OCI-LY1 (cell line): Measurements from ENCODE around the gene FGF23.

Experiments used
- H2AFZ ChIP-seq: fragments of 200-600 bp; sonication (generic), shearing (Covaris generic); 2 replicates; pipeline ENCODE4 v1.6.0; 2014; ENCODE audit warnings: antibody characterized with exemption, mild to moderate bottlenecking, low read length
- H3F3A ChIP-seq: fragments of 200-600 bp; sonication (generic), shearing (Covaris generic); 2 replicates; pipeline ENCODE4 v1.6.0; 2014; ENCODE audit warnings: mild to moderate bottlenecking, antibody characterized with exemption, low read length, moderate library complexity; ENCODE audit not compliant: insufficient read depth
- H3K27ac ChIP-seq: fragments of 200-600 bp; sonication (generic); 2 replicates; pipeline ENCODE4 v1.5.1; 2014; ENCODE audit warnings: low read length, mixed run types, mild to moderate bottlenecking, low read depth; ENCODE audit not compliant: poor library complexity, severe bottlenecking
- H3K27me3 ChIP-seq: fragments of 200-600 bp; sonication (generic); 2 replicates; pipeline ENCODE4 v1.6.0; 2014; ENCODE audit warnings: antibody characterized with exemption, mild to moderate bottlenecking, low read length, moderate library complexity; ENCODE audit not compliant: insufficient read depth
- H3K36me3 ChIP-seq: fragments of 200-600 bp; sonication (generic); 2 replicates; pipeline ENCODE4 v1.6.1; 2014; ENCODE audit warnings: mild to moderate bottlenecking, antibody characterized with exemption, low read length, moderate library complexity, mixed read lengths; ENCODE audit not compliant: insufficient read depth
- H3K4me1 ChIP-seq: fragments of 200-600 bp; sonication (generic); 2 replicates; pipeline ENCODE4 v1.5.1; 2014; ENCODE audit warnings: mild to moderate bottlenecking, low read length, moderate library complexity; ENCODE audit not compliant: insufficient read depth, severe bottlenecking
- H3K4me2 ChIP-seq: fragments of 200-600 bp; sonication (generic), shearing (Covaris generic); 2 replicates; pipeline ENCODE4 v1.6.1; 2014; ENCODE audit warnings: low read length
- H3K4me3 ChIP-seq: fragments of 200-600 bp; sonication (generic); 2 replicates; pipeline ENCODE4 v1.5.1; 2014; ENCODE audit warnings: low read length, low read depth, mild to moderate bottlenecking, mixed read lengths; ENCODE audit not compliant: poor library complexity, severe bottlenecking
- H3K79me2 ChIP-seq: fragments of 200-600 bp; shearing (Covaris generic); 2 replicates; pipeline ENCODE4 v1.6.1; 2016; ENCODE audit warnings: mixed run types, low read length, mixed read lengths; ENCODE audit not compliant: insufficient read depth
- H3K9ac ChIP-seq: fragments of 200-600 bp; sonication (generic), shearing (Covaris generic); 2 replicates; pipeline ENCODE4 v1.6.1; 2014; ENCODE audit warnings: mild to moderate bottlenecking, low read length, mixed read lengths
- H3K9me2 ChIP-seq: fragments of 200-600 bp; sonication (generic), shearing (Covaris generic); 2 replicates; pipeline ENCODE4 v1.6.1; 2014; ENCODE audit warnings: low read depth, mild to moderate bottlenecking, low read length, mixed read lengths
- H3K9me3 ChIP-seq: fragments of 200-600 bp; shearing (Covaris generic); 2 replicates; pipeline ENCODE4 v1.6.1; 2014; ENCODE audit warnings: low read length, mixed read lengths
- H4K20me1 ChIP-seq: fragments of 200-600 bp; sonication (generic), shearing (Covaris generic); 2 replicates; pipeline ENCODE4 v1.6.0; 2016; ENCODE audit warnings: mild to moderate bottlenecking, low read length; ENCODE audit not compliant: insufficient read depth
- EZH2 ChIP-seq: fragments of 200-600 bp; sonication (generic), shearing (Covaris generic); IDR thresholded peaks from 2 replicates; pipeline ENCODE4 v1.8.0; 2017; ENCODE audit warnings: borderline replicate concordance, mixed run types, mild to moderate bottlenecking, antibody characterized with exemption, low read length, moderate library complexity, mixed read lengths
- TF ChIP-seq, protein P1 (sequence below): fragments of 200-600 bp; sonication (generic), shearing (Covaris generic); IDR thresholded peaks from 2 replicates; pipeline ENCODE4 v1.5.1; 2017; ENCODE audit warnings: mild to moderate bottlenecking, antibody characterized with exemption, low read length, moderate library complexity, mixed read lengths

FGF23 gene

DNA sequence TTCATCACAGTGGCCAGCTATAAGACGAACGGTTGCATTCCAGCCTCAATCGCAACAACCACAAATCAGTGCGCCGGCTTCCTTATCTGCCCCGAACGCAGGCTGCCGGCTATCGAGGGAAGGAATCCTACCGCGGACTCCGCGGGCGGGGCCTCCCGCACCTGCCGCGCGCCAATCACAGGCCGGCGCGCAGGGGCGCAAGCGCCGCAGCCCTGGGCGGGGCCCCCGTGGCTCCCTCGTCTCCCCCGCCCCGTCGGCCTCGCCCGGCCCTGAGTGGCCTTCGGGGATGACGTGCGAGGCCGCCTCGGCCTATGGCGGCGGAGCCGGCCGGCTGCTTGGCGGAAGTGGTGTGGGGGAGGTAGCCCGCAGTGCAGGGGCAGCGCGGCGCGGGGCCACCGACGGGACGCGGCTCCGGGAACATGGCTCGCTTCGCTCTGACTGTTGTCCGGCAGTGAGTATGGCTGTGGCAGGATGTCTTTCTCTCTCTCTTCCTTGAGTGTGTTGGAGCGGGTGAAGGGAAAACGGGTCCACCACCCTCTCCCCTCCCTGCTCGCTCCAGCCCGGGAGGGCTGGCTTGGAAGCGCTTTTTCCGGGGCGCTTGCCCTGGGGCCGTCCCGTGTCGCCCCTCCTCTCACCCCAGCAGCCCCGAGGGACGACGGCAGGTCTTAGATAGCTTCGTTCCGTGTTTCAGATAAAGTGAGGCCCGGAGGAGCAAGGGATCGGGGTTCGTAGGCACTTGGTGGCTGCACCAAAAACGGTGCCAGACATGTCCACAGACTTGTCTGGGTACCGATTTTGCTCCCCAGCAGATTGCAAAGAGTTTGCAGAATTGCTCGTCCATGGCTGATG, 58.4 kb downstream of the FGF23 start, which contains the start of gene TIGAR:
TIGAR (plus strand) TSS at position 361 of the 849 bp plus-strand sequence; CDS start at position 420, 59 bp downstream.
- Histone ChIP-seq H3K27me3 (no peaks in the 10 kb centered on the region), H3K9me2 (no peaks in the 10 kb centered on the region), H3K4me1 (peaks cover 26% of the 10 kb centered on the region), H3K9me3 (no peaks in the 10 kb centered on the region), H4K20me1 (no peaks in the 10 kb centered on the region), H3K9ac (peak within 1 kb of the TSS; percentile 91), H3K4me3 (peak within 1 kb of the TSS; percentile 94), H3K4me2 (peak within 1 kb of the TSS; percentile 72), H3K79me2 (0 out of 2 replicates have a peak, but pooled peaks cover 11% of the 10 kb centered on the region), H3F3A (no peaks in the 10 kb centered on the region), H2AFZ (peak within 1 kb of the TSS; percentile 31; the same call in 1 of the 2 replicates), H3K27ac (peak within 1 kb of the TSS; percentile 80), H3K36me3 (peaks cover 9% of the 10 kb centered on the region)
- TF ChIP-seq EZH2 = no peak
- TF ChIP-seq, protein P1, sequence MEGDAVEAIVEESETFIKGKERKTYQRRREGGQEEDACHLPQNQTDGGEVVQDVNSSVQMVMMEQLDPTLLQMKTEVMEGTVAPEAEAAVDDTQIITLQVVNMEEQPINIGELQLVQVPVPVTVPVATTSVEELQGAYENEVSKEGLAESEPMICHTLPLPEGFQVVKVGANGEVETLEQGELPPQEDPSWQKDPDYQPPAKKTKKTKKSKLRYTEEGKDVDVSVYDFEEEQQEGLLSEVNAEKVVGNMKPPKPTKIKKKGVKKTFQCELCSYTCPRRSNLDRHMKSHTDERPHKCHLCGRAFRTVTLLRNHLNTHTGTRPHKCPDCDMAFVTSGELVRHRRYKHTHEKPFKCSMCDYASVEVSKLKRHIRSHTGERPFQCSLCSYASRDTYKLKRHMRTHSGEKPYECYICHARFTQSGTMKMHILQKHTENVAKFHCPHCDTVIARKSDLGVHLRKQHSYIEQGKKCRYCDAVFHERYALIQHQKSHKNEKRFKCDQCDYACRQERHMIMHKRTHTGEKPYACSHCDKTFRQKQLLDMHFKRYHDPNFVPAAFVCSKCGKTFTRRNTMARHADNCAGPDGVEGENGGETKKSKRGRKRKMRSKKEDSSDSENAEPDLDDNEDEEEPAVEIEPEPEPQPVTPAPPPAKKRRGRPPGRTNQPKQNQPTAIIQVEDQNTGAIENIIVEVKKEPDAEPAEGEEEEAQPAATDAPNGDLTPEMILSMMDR = no peak

DNA sequence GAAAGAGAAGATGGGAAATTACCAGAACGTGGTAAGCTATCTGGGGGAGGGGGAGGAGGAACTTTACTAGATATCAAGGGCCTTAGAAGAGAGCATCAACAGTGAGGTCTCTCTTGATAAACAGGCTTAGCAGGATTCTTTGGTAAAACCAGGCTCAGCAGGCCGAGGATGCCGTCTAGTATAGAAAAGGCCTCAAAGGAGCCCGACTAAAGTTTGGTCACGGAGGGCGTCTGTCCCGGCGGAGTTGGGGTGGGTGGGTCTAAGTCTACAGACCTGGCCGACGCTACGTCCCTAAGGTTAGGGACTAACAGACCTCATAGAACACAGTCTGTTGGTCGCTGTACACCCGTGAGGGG, 59.0 kb downstream of the FGF23 start:
- Histone ChIP-seq H3K27ac (no peak overlapping the region), H3K4me2 (peak overlapping the region; percentile 72), H4K20me1 (no peaks in the 10 kb centered on the region), H3K9me3 (no peaks in the 10 kb centered on the region), H3K9me2 (no peaks in the 10 kb centered on the region), H3K27me3 (no peaks in the 10 kb centered on the region), H3K9ac (peak overlapping the region; percentile 54), H2AFZ (peak overlapping the region; percentile 31; the same call in 1 of the 2 replicates), H3K79me2 (0 out of 2 replicates have a peak, but pooled peaks cover 11% of the 10 kb centered on the region), H3K4me3 (peak overlapping the region; percentile 94), H3F3A (no peaks in the 10 kb centered on the region), H3K36me3 (peaks cover 9% of the 10 kb centered on the region), H3K4me1 (peaks cover 26% of the 10 kb centered on the region)
- no peak for TF ChIP-seq EZH2
- TF ChIP-seq, protein P1 = no peak
